ENCODE measurements around the gene ZNF304. TPM values are rescaled to one million over a fixed set of nuclear protein-coding genes. Genes with fewer than 3 reads are reported as not detected.

The ZNF304 gene
- total and polyA plus RNA-seq, 9 of the 15 experiments (the other 6 are each of a cell fraction or from before 2014, with no cell fraction given): 0.82 to 5.5 (median 3.6) TPM

GRCh38 chr19:57314146-57314545 is 36.9 kb upstream of the ZNF304 start:
- intact Hi-C loops (cut with micrococcal nuclease) (no loop called here), in situ Hi-C loops (cut with MboI) (no loop called here)
- no peaks in the 10 kb centered on the region for H3K79me2 ChIP-seq (ENCODE audit: control insufficient read depth, insufficient read depth, low read length)
- POLR2A ChIA-PET: interaction anchor here (1.0 to 2.2 kb wide), 2 partner anchors 12 to 14 kb away, joined by 3 to 5 read pairs; no protein-coding TSS in a partner anchor
- peaks cover 2 to 4% of the 10 kb centered on the region in 2 experiments; a peak in 2 of 5 replicates for H3K27me3 ChIP-seq (ENCODE audit: control insufficient read depth in 2 of 2, insufficient read depth in 2 of 2, low read length in 2 of 2)
- H2AFZ ChIP-seq (ENCODE audit: low read depth, low read length): no peak overlapping the region
- no peaks in the 10 kb centered on the region; the same call in 1 of the 2 replicates for H3K9me3 ChIP-seq (replicated peaks; ENCODE audit: control insufficient read depth, insufficient read depth, low read depth, low read length)
- no TSS peak for BruUV-seq (replicated peaks)
- H3K9ac ChIP-seq (ENCODE audit: insufficient read depth in 1 of 2, low read depth in 2 of 2, low read length in 2 of 2): no peak overlapping the region
- no peak for ATAC-seq
- CTCF ChIA-PET (ENCODE audit: low intra/inter-chr PET ratio): no interaction called here
- peaks cover 0 to 4% of the 10 kb centered on the region in 2 experiments; a peak in 1 of 5 replicates for H3K4me1 ChIP-seq (replicated peaks in 1 of 2; ENCODE audit: control insufficient read depth in 2 of 2, insufficient read depth in 2 of 2, low read length in 2 of 2)
- no peaks in the 10 kb centered on the region for H4K20me1 ChIP-seq (replicated peaks; ENCODE audit: control insufficient read depth, insufficient read depth, low read length)
- no peak for FAIRE-seq
- no peak overlapping the region for H3K4me3 ChIP-seq
- DNase-seq (ENCODE audit: extremely low read depth in 1 of 4, low spot score in 3 of 4): no peak
- no peak overlapping the region for H3K4me2 ChIP-seq (ENCODE audit: insufficient read depth, low read length)
- no peaks in the 10 kb centered on the region for H3K36me3 ChIP-seq (ENCODE audit: control insufficient read depth, insufficient read depth, low read length)
- no peak overlapping the region for H3K27ac ChIP-seq (ENCODE audit: extremely low read depth, low read depth, low read length)
- WGBS (ENCODE audit: insufficient coverage, low coverage, missing lambda C conversion rate): 3% methylated on average over 4 of the region's 4 CpGs
- H3K9me1 ChIP-seq (ENCODE audit: control insufficient read depth, insufficient read depth, low read length): no peaks in the 10 kb centered on the region
- TF ChIP-seq, protein P1, sequence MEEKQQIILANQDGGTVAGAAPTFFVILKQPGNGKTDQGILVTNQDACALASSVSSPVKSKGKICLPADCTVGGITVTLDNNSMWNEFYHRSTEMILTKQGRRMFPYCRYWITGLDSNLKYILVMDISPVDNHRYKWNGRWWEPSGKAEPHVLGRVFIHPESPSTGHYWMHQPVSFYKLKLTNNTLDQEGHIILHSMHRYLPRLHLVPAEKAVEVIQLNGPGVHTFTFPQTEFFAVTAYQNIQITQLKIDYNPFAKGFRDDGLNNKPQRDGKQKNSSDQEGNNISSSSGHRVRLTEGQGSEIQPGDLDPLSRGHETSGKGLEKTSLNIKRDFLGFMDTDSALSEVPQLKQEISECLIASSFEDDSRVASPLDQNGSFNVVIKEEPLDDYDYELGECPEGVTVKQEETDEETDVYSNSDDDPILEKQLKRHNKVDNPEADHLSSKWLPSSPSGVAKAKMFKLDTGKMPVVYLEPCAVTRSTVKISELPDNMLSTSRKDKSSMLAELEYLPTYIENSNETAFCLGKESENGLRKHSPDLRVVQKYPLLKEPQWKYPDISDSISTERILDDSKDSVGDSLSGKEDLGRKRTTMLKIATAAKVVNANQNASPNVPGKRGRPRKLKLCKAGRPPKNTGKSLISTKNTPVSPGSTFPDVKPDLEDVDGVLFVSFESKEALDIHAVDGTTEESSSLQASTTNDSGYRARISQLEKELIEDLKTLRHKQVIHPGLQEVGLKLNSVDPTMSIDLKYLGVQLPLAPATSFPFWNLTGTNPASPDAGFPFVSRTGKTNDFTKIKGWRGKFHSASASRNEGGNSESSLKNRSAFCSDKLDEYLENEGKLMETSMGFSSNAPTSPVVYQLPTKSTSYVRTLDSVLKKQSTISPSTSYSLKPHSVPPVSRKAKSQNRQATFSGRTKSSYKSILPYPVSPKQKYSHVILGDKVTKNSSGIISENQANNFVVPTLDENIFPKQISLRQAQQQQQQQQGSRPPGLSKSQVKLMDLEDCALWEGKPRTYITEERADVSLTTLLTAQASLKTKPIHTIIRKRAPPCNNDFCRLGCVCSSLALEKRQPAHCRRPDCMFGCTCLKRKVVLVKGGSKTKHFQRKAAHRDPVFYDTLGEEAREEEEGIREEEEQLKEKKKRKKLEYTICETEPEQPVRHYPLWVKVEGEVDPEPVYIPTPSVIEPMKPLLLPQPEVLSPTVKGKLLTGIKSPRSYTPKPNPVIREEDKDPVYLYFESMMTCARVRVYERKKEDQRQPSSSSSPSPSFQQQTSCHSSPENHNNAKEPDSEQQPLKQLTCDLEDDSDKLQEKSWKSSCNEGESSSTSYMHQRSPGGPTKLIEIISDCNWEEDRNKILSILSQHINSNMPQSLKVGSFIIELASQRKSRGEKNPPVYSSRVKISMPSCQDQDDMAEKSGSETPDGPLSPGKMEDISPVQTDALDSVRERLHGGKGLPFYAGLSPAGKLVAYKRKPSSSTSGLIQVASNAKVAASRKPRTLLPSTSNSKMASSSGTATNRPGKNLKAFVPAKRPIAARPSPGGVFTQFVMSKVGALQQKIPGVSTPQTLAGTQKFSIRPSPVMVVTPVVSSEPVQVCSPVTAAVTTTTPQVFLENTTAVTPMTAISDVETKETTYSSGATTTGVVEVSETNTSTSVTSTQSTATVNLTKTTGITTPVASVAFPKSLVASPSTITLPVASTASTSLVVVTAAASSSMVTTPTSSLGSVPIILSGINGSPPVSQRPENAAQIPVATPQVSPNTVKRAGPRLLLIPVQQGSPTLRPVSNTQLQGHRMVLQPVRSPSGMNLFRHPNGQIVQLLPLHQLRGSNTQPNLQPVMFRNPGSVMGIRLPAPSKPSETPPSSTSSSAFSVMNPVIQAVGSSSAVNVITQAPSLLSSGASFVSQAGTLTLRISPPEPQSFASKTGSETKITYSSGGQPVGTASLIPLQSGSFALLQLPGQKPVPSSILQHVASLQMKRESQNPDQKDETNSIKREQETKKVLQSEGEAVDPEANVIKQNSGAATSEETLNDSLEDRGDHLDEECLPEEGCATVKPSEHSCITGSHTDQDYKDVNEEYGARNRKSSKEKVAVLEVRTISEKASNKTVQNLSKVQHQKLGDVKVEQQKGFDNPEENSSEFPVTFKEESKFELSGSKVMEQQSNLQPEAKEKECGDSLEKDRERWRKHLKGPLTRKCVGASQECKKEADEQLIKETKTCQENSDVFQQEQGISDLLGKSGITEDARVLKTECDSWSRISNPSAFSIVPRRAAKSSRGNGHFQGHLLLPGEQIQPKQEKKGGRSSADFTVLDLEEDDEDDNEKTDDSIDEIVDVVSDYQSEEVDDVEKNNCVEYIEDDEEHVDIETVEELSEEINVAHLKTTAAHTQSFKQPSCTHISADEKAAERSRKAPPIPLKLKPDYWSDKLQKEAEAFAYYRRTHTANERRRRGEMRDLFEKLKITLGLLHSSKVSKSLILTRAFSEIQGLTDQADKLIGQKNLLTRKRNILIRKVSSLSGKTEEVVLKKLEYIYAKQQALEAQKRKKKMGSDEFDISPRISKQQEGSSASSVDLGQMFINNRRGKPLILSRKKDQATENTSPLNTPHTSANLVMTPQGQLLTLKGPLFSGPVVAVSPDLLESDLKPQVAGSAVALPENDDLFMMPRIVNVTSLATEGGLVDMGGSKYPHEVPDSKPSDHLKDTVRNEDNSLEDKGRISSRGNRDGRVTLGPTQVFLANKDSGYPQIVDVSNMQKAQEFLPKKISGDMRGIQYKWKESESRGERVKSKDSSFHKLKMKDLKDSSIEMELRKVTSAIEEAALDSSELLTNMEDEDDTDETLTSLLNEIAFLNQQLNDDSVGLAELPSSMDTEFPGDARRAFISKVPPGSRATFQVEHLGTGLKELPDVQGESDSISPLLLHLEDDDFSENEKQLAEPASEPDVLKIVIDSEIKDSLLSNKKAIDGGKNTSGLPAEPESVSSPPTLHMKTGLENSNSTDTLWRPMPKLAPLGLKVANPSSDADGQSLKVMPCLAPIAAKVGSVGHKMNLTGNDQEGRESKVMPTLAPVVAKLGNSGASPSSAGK (IDR thresholded peaks at IDR 0.05): no peak
- no peak for TF ChIP-seq CEBPG (CRISPR knock-in tag; IDR thresholded peaks at IDR 0.05)
- peak in 1 of 2 experiments; percentile 50; a peak in 2 of 4 replicates for TF ChIP-seq CEBPG (tag; conservative IDR thresholded peaks at IDR 0.05 in 1 of 2, IDR thresholded peaks at IDR 0.05 in 1 of 2)
- no peak for TF ChIP-seq POLR2B (IDR thresholded peaks at IDR 0.05; ENCODE audit: low read depth, partially characterized antibody)
- peak; percentile 37; the same call in 1 of the 2 replicates for TF ChIP-seq CEBPB (tag; IDR thresholded peaks at IDR 0.05)
- no peak for TF ChIP-seq BHLHE40 (IDR thresholded peaks at IDR 0.05; ENCODE audit: low read length)
- TF ChIP-seq MBD2 (IDR thresholded peaks at IDR 0.05; ENCODE audit: borderline replicate concordance, low read depth): no peak
- TF ChIP-seq, protein P2, sequence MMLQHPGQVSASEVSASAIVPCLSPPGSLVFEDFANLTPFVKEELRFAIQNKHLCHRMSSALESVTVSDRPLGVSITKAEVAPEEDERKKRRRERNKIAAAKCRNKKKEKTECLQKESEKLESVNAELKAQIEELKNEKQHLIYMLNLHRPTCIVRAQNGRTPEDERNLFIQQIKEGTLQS (IDR thresholded peaks at IDR 0.05): peak; percentile 51; the same call in 1 of the 2 replicates
- TF ChIP-seq, protein P2 (CRISPR knock-in tag; conservative IDR thresholded peaks at IDR 0.05): no peak
